DND-41 (cell line): ENCODE data around the gene ZMYND11.

Source experiments
- CTCF ChIP-seq: IDR thresholded peaks from 2 replicates; pipeline ENCODE4 v1.5.1; 2012; ENCODE audit warnings: borderline replicate concordance, low read length, moderate library complexity, mild to moderate bottlenecking; ENCODE audit not compliant: poor library complexity, severe bottlenecking; ENCODE audit errors: extremely low read depth
- EZH2 ChIP-seq: IDR thresholded peaks from 3 replicates; pipeline ENCODE4 v1.6.1; 2012; ENCODE audit warnings: borderline replicate concordance, low read depth, mild to moderate bottlenecking, moderate library complexity, low read length, inconsistent platforms; ENCODE audit not compliant: severe bottlenecking

- TF ChIP-seq CTCF (no peak), EZH2 (no peak)
Observed at GRCh38 chr10:226018-226417, 90.8 kb downstream of the ZMYND11 start.
